GM18511 (cell line): ENCODE measurements around the gene CEP44.
"Not testable (repeated sequence)": the region's sequence is repeated elsewhere in the genome, so short reads cannot be mapped to it uniquely, and the experiment has no call there.

ENCODE experiments used
- ATAC-seq: cut with Tn5 transposase; IDR thresholded peaks from one replicate; pipeline ENCODE4 v1.9.1; 2021; ENCODE audit warnings: mild to moderate bottlenecking, moderate library complexity; ENCODE audit not compliant: unreplicated experiment

Gene CEP44

DNA sequence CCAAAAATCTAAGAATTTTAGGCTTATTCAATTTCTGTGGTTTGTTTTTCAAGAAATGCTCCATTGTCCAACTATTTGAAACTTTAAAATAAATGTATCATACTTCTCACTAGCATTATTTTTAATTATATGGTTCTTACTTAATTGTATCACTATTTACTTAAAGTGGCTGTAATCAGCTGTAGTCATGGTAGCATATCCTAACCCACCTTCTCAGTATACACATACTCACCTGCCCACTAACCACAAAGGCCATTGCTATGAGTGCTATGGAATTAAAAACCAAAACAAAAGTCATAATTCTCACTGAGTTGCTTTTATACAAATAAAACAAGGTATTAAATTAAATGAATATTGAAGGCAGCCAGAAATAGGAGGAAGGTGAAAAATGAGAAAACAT, 5.2 kb upstream of the CEP44 start:
- no peak for ATAC-seq

DNA sequence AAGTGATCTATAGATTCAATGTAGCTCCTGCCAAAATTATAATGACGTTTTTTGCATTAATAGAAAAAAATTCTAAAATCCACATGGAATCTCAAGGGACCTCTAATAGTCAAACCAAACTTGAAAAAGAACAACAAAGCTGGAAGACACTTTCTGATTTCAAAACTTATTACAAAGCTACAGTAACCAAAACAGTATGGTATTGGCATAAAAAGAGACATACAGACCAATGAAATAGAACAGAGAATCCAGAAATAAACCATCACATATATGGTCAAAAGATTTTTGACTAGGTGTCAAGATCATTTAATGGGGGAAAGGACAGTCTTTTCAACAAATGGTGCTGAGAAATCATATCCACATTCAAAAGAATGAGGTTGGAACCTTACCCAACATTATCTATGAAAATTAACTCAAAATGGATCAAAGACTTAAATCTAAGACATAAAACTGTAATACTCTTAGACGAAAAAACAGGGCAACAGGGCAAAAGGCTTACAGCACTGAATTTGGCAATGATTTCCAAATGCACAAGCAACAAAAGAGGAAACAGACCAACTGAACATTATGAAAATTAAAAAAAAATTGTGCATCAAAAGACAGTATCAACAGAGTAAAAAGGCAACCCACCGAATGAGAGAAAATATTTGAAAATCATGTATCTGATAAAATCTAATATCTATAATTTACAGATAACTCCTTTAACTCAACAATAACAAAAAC, 4.1 kb upstream of the CEP44 start:
- no peak for ATAC-seq

DNA sequence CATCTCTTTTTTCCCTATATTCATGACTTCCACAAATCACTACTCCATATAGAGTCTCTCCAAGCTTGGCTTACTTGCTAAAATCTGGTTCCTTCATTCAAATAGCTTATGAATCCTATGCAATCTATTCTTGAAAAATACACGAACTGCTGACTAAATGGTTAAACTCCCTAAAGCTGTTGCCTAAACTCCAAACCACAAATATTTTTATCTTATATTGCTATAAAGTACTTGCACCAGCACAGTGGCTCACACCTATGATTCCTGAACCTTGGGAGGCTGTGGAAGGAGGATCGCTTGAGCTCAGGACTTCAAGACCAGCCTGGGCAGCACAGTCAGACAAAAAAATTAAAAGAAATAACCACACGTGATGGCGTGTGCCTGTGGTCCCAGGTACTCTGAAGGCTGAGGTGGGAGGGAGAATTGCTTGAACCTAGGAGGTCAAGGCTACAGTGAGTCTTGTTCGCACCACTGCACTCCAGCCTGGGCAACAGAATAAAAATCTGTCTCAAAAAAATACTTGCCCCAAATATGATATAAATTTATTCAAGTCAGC, 2.5 kb upstream of the CEP44 start:
- no peak for ATAC-seq

DNA sequence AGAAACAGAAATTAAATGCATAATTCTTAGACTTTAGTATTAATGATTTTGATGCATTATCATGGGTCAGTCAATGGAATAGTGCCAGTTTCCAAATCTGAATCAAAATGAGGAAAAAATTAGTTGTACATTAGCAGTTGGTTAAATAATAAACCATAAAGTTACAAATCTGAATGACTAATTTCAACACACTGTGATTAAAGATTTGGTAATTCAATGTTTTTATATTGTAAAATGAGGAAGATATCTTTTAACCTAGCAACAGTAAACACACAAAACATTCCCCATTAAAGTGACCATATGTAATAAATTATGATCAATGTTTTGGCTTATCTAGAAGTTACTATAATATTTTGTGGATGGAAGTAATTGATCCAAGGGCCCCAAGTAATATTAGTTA, 1.8 kb upstream of the CEP44 start:
- ATAC-seq = no peak

DNA sequence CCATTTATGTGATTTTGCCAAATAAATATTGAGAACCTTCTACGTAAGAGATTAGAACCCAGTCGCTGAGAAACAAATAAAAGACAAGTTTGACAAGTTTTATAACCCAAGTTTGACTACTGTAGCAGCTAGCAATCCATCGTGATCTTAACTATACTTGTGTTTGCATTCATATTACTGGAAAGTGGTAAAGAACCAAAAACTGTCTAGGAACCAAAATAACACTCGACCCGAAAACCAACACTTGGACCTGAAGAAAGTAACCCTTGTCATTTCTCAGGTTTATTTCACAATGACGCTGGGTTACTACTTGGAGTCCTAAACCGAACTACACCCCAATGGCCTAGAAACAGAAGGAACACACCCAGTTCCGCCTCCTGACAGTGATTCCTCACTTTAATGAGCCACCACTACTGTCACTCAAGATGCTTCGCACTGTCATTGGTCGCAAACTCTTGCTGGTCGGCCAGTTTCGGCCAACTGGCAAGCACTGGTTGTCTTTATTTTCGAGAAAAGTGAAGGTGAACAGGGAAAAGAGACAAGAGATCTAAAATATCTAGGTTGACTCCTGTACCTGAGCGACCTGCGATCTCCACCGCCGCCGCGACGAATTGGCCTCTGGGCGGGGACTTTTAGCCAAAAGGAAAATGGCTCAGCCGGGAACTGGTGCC, 740 bp upstream of the CEP44 start:
- peak; percentile 97 for ATAC-seq

DNA sequence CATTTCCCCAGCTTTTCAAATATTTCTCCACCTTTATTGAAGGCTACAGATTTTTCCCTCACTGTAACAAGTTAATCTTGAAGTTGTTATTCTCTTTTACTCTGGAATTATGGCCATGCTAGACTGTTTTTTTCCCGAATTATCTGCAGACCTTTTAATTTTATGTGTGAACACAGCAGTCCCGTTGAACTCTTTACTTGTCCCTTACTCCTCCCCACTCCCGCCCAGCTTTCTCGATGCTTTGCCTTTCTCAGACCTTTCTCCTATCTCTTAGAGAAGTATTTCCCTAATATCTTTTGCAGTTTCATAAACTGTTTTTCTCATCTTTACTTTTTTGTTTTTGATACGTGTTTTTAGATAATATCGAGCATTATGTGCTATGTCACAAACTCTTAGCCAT, 776 bp downstream of the CEP44 start:
- no peak for ATAC-seq

DNA sequence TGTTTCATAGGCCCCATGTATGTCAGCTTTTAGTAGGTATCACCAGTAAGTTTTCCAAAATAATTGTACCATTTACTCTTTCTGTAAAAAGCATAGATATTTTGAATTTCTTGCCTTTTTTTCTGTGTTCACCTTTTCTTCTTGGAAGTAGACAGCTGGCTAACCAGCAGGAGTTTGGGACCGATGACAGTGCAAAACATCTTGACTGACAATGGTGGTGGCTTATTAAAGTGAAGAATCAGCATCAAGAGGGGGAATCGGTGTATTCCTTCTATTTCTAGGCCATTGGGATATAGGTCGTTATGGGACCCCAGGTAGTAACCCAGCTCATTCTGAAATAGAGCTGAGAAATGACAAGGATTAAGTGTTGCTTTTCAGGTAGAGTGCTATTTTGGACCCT, 3.2 kb downstream of the CEP44 start:
- ATAC-seq = no peak

DNA sequence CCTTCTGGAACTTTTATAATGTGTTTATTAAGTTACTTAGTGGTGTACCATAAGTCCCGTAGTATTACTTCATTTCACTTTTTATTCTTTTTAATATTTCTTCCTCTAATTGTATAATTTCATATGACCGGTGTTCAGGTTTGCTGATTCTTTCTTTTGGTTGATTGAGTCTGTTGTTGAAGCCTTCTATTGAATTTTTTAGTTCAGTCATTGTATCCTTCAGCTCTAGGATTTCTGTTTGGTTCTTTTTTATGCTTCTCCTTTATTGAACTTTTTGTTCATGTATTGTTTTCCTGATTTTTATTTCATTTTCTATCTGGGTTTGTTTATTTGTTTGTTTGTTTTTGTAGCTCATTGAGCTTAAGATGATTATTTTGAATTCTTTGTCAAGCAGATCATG, 8.8 kb downstream of the CEP44 start:
- ATAC-seq = no peak

DNA sequence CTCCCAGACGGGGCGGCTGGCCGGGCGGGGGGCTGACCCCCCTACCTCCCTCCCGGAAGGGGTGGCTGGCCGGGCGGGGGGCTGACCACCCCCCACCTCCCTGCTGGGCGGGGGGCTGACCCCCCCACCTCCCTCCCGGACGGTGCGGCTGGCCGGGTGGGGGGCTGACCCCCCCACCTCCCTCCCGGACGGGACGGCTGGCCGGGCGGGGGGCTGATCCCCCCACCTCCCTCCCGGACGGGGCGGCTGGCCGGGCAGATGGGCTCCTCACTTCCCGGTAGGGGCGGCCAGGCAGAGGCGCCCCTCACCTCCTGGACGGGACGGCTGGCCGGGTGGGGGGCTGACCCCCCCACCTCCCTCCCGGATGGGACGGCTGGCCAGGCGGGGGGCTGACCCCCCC, 10.9 kb downstream of the CEP44 start:
- ATAC-seq = not testable (repeated sequence)

DNA sequence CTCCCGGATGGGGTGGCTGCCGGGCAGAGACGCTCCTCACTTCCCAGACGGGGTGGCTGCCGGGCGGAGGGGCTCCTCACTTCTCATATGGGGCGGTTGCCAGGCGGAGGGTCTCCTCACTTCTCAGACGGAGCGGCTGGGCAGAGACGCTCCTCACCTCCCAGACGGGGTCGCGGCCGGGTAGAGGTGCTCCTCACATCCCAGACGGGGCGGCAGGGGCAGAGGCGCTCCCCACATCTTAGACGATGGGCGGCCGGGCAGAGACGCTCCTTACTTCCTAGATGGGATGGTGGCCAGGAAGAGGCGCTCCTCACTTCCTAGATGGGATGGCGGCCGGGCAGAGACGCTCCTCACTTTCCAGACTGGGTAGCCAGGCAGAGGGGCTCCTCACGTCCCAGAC, 11.4 kb downstream of the CEP44 start:
- ATAC-seq = not testable (repeated sequence)

DNA sequence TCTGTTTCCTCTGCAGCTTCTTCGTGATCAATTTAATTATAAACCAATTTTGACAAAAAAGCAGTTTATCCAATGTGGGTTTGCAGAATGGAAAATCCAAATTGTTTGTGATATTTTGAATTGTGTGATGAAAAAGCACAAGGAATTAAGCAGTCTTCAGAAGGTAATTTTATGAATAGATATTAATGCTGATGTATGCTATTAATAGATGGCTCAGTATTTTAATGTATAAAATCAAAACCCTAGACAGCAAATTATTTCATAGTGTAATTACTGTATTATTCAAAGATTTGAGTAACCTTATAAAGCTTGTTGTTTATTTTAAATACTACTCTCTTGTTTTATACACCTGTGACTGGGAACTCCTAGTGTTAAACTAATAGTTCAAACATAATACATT, 20.0 kb downstream of the CEP44 start:
- ATAC-seq = no peak

DNA sequence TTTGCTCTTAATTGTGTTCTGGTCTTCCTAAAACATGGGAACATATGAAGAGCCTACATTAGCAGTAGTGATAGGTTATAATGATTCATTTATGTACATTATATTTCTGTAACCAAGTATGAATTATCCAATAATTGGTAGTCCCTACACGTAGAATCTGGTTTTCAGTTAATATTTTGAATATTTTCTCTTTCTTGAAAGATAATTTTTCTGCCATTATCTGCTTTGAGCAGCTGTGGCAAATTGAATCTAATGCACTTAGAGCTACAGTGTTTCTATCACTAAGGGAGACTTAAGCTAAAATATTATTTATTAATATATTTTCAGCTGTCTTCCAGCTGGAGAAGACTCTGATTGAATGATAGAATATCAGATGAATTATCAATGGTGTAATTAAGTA, 21.0 kb downstream of the CEP44 start:
- no peak for ATAC-seq

DNA sequence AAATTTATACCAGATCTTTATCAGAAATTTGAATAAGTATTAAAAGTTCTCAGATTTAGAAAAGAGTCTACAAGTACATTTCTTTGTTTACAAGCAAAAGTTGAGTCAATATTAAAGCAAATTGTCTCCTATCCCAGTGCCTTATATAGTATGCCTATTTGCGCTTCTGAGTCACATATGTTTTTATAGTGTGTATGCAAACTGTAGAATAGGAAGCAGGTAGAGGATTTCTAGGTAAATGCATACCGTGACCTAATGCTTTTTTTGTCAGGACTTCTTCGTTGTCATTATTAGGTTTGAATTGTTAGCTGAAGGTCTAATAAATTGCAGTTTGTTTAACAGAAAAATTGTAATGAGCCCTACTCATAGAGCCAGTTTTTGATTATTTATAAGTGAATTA, 22.2 kb downstream of the CEP44 start:
- ATAC-seq = no peak

DNA sequence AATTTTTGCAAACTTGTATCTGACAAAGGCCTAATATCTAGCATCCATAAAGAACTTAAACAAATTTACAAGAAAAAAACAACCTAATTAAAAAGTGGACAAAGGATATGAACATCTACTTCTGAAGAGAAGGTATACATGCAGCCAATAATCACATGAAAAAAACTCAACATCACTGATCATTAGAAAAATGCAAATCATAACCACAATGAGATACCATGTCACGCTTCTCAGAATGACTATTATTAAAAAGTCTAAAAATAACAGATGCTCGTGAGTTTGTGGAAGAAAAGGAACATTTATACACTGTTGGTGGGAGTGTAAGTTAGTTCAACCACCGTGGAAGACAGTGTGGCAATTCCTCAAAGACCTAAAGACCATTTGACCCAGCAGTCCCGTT, 24.0 kb downstream of the CEP44 start:
- ATAC-seq = peak; percentile 75

DNA sequence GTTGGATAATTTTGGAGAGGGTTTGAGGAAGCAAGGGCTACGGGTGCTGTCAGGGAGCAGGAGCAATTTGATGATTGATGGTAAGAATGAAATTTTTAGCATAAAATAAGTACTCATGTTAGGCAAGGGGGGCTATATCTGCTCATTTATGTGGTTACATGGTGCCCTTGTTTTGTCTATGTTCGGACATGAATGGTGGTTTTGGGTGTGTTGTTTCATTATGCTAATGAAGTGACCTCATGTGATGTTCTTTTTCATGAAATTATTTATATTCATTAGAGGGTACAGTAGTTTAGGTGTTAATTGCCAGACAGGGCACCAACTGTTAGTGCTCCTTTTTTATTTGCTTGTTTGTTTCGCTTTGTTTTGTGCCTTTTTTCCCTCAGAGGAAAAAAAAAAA, 29.3 kb downstream of the CEP44 start:
- no peak for ATAC-seq

DNA sequence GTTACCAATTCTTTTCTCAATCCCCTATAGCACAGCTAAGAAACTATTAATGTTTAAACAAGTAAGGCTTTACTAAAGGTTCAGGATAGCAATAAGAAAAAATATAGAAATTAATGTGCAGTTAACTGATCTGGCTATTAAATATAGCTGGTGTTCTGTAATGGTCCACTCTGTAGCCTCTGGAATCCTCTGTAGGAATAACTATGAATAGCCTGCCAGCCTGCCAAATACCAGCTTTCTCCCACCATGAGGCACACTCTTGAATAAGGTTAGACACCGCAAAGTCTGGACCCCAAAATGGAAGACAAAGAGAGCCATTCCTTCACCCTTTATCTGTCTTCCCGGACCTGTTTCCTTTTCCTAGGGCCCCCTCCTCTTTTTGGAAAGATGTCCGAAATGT, 30.6 kb downstream of the CEP44 start:
- ATAC-seq = no peak

DNA sequence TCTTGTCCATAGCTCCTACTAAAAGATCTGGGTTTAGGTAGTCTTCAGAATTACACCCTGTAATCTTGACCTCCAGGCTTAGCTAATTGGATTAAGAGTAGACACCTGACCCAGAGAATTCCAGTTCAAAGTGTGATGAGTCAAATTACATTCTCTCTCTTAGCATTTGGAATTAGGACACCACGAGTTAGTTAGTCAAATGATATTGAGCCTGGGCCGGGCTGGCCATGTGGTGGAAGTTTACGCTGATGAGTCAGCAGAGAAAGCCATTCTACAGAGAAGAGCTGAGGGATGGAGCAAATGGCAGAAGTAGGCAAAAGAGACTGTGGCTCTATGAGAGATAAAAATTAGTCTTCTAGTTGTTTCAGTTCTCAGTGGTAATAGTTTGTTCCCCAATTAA, 31.1 kb downstream of the CEP44 start:
- ATAC-seq = no peak

DNA sequence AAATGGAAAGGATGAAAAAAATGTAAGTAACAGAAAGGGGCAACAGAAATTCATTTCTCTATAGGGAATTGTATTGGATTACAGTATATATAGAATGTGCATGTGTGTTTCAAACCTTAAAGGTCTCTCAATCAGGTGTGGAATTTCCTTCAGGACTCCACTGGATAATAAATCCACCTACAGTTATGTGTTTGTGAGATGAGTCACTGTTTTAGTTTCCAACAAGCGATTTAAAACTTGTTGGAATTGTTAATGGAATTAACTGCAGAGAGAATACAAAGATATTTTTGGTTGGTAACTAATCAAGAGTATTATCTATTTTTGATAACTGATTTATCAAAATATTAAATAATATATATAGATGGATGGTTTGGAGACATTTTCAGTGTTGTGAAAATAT, 32.8 kb downstream of the CEP44 start:
- no peak for ATAC-seq

DNA sequence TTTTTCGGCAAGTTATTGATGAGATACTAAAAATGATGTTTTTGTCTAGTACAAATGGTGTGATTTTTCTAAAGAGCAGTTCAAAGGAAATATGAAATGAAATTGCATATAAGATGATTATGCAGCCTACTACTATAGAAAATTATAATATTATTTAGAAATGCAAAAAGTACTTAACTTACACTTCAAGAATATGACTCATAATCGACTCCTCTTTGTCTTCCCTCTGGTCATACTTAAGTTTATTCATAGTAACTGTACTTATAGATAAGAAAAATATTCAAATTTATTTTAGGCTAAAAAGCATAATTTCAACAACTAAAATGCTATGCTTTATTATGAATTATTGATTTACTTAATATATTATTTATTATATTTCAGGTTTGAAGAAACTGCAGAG, 33.2 kb downstream of the CEP44 start:
- ATAC-seq = no peak

DNA sequence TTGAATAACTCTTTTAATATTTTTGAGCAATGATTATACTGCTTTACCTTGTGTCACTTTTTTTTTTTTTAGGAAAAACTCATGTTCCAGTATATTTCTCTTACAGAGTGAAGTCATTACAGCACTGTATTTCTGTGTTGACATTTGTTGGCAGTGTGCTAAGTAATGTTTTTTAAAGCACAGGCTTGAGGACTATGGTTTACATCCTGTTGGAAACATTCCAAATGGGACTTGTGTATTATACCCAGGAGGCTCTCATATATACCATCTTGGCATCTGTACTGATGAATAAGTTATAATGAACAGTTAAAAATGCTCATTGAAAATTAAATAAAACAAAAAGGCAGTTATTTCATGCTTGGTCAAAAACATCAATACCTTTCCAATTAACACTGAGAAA, 33.8 kb downstream of the CEP44 start:
- ATAC-seq = no peak

DNA sequence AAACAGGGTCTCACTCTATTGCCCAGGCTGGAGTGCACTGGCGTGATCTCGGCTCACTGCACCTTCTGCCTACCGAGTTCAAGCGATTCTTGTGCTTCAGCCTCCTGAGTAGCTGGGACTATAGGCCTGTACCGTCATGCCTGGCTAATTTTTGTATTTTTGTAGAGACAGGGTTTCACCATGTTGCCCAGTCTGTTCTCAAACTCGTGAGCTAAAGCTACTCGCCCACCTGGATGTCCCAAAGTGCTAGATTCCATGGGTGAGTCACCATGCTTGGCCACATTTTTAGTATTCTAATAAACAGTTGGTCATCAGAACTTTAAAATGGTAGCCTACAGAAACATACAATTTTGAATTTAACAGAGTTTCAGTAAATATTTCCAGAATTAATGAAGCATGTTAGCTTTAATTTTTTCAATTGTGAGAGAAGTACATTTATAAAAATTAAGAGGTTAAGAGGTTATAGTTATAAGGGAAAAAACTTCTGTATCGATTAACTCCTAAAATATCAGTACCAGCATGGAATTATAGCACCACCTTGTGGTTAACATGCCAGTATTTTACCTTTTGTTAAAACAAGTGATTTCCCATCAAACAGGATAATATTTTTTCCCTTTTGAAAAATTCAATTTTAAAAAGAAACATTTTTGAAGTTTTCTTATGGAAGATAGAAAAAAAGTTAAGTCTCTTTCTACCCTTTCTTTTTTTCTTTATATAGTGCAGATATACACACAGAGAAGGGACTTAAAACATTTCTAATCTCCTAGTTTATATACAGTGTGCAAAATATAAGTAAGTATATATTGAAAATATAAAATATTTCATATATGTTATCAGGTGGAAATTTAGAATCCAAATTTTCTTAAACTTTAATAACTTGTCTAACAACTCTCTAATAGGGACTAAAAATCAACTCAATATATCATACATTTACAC, 35.4 kb downstream of the CEP44 start:
- ATAC-seq = peak; percentile 58
